ENCODE measurements around the gene POLDIP2. TPM values are rescaled to one million over a fixed set of nuclear protein-coding genes. Genes with fewer than 3 reads are reported as not detected.

POLDIP2 gene
- total and polyA plus RNA-seq, 2 of the 13 experiments (the other 11 are each of a cell fraction or from before 2014, with no cell fraction given), result 85.9 to 114 TPM

- Histone ChIP-seq H3K9ac (ENCODE audit: insufficient read depth, low read depth, low read length) (no peak overlapping the region), H3K36me3 (replicated peaks in 1 of 2; ENCODE audit: control insufficient read depth in 1 of 2, insufficient read depth in 2 of 2, low read length in 2 of 2) (peaks cover 0 to 5% of the 10 kb centered on the region in 2 experiments; a peak in 3 of 5 replicates), H3K4me1 (ENCODE audit: insufficient read depth, low read length) (peaks cover 31% of the 10 kb centered on the region), H3K9me3 (ENCODE audit: low read length) (no peaks in the 10 kb centered on the region), H3K27ac (ENCODE audit: extremely low read length, insufficient read depth, low read length) (no peak overlapping the region), H3K4me3 (replicated peaks in 1 of 3; ENCODE audit: insufficient read depth in 1 of 3, low read depth in 2 of 3, low read length in 3 of 3) (no peak overlapping the region), H3K4me2 (ENCODE audit: low read depth, low read length) (no peak overlapping the region), H3K27me3 (ENCODE audit: control insufficient read depth in 1 of 2, insufficient read depth in 2 of 2, low read length in 2 of 2) (no peaks in the 10 kb centered on the region), H2AFZ (ENCODE audit: low read length) (no peak overlapping the region), H3K79me2 (ENCODE audit: insufficient read depth, low read length) (no peaks in the 10 kb centered on the region), H4K20me1 (ENCODE audit: insufficient read depth, low read length) (no peaks in the 10 kb centered on the region)
- peak; percentile 37 for TF ChIP-seq HNRNPK (IDR thresholded peaks at IDR 0.05; ENCODE audit: low read depth, low read length, poor library complexity, severe bottlenecking)
- TF ChIP-seq PHF20 (CRISPR knock-in tag; IDR thresholded peaks at IDR 0.05), result no peak
- DNase-seq (ENCODE audit: low spot score) (no peak), FAIRE-seq (no peak), ATAC-seq (no peak)
- no TSS peak for BruUV-seq (replicated peaks)
- ChIA-PET CTCF (ENCODE audit: low intra/inter-chr PET ratio, low total read pairs) (no interaction called here), POLR2A (interaction anchor here (1.2 to 4.8 kb wide), 4 partner anchors 11 to 26 kb away, joined by 3 to 33 read pairs (median 14); partner anchors contain the start of genes SLC46A1 and VTN)
- 76% methylated on average over 7 of the region's 7 CpGs for WGBS (ENCODE audit: low lambda C conversion rate)
- intact Hi-C loops (cut with micrococcal nuclease; ENCODE audit: unreplicated experiment) (no loop called here), in situ Hi-C loops (cut with HindIII; ENCODE audit: extremely low pct_ligation_motif_present, low pct_unique_long_range_greater_than_20kb) (no loop called here)
Observed at GRCh38 chr17:28394337-28395116, 37.2 kb upstream of the POLDIP2 start.

DNA sequence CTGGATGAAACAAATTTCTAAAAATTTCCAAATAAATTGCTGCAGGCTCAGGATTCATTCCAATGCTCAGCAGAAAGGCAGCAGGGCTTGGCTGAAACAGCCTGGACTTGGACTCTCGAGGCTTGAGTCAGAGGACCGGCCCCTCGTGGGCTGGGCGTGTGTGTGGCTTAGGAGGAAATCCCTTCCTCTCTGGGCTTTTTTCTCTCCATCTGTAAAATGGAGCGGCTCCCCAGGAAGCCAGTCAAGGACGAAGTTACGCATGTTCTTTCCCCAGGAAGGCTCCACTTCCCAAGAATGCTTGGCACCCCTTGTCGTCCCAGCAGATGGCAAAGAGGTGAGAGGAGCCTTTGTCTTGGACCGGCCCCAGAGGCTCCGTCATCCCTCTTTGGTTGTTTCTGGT lies 35.2 kb upstream of the POLDIP2 start:
- Histone ChIP-seq H3K4me1 (ENCODE audit: insufficient read depth, low read length) (peaks cover 10% of the 10 kb centered on the region), H3K9me3 (ENCODE audit: low read length) (no peaks in the 10 kb centered on the region), H3K27me3 (ENCODE audit: control insufficient read depth in 1 of 2, insufficient read depth in 2 of 2, low read length in 2 of 2) (no peaks in the 10 kb centered on the region), H2AFZ (ENCODE audit: low read length) (no peak overlapping the region), H3K4me2 (ENCODE audit: low read depth, low read length) (no peak overlapping the region), H4K20me1 (ENCODE audit: insufficient read depth, low read length) (no peaks in the 10 kb centered on the region), H3K36me3 (replicated peaks in 1 of 2; ENCODE audit: control insufficient read depth in 1 of 2, insufficient read depth in 2 of 2, low read length in 2 of 2) (no peaks in the 10 kb centered on the region), H3K9ac (ENCODE audit: insufficient read depth, low read depth, low read length) (no peak overlapping the region), H3K4me3 (replicated peaks in 1 of 3; ENCODE audit: insufficient read depth in 1 of 3, low read depth in 2 of 3, low read length in 3 of 3) (no peak overlapping the region), H3K79me2 (ENCODE audit: insufficient read depth, low read length) (no peaks in the 10 kb centered on the region), H3K27ac (ENCODE audit: extremely low read length, insufficient read depth, low read length) (no peak overlapping the region)
- DNase-seq (ENCODE audit: low spot score) (no peak), ATAC-seq (no peak), FAIRE-seq (no peak)
- no TSS peak for BruUV-seq (replicated peaks)
- ChIA-PET POLR2A (interaction anchor here (1.4 to 1.7 kb wide), 2 partner anchors 12 to 22 kb away, joined by 4 to 6 read pairs; partner anchors contain the start of gene VTN), CTCF (ENCODE audit: low intra/inter-chr PET ratio, low total read pairs) (no interaction called here)
- intact Hi-C loops (cut with micrococcal nuclease; ENCODE audit: unreplicated experiment), result no loop called here
- 94% methylated on average over 7 of the region's 10 CpGs for WGBS (ENCODE audit: low lambda C conversion rate)
- TF ChIP-seq PHF8 (CRISPR knock-in tag; IDR thresholded peaks at IDR 0.05), result no peak
- no peak for TF ChIP-seq JUN (CRISPR knock-in tag; IDR thresholded peaks at IDR 0.05)
- no peak for TF ChIP-seq SRY (CRISPR knock-in tag; IDR thresholded peaks at IDR 0.05)
- in situ Hi-C loops (cut with HindIII; ENCODE audit: extremely low pct_ligation_motif_present, low pct_unique_long_range_greater_than_20kb), result no loop called here
